H1 (cell line): ENCODE data around the gene VSNL1. TPM values are rescaled to one million over a fixed set of nuclear protein-coding genes. Genes with fewer than 3 reads are reported as not detected.

Experiments used
- CTCF ChIA-PET: fragments of 300-600 bp; sonication (Branson Sonifier 250); formaldehyde crosslinking; loops from one replicate; lab custom pipeline; 2021; ENCODE audit not compliant: partially characterized antibody; lab: Charles Lee
- POLR2A ChIA-PET: fragments of 300-600 bp; sonication (Branson Sonifier 250); formaldehyde crosslinking; loops from one replicate; lab custom pipeline; 2021; ENCODE audit warnings: inconsistent platforms; ENCODE audit not compliant: partially characterized antibody; lab: Charles Lee
- DNase-seq, 2 experiments: peaks; one replicate each; pipeline versions ENCODE4 v3.0.0 to v3.0.0-alpha.2; 2010 to 2022; ENCODE audit warnings: low spot score in 2 of 2, low read depth in 1 of 2, mixed read lengths in 1 of 2
- FAIRE-seq: peaks from 2 replicates; lab custom pipeline; 2011; peaks lifted over from hg19 to GRCh38; lab: Jason Lieb, UNC
- H2AFZ ChIP-seq: 2 replicates; pipeline ENCODE4 v1.8.1; 2012; ENCODE audit warnings: low read length, inconsistent platforms
- H2AK5ac ChIP-seq: 2 replicates; pipeline ENCODE4 v1.6.1; 2013; ENCODE audit warnings: low read depth, low read length
- H2BK120ac ChIP-seq: replicated peaks from 2 replicates; pipeline ENCODE3; 2013; ENCODE audit warnings: low read depth, low read length, inconsistent platforms
- H2BK12ac ChIP-seq: 2 replicates; pipeline ENCODE4 v1.6.1; 2013; ENCODE audit warnings: low read depth, low read length
- H2BK15ac ChIP-seq: 2 replicates; pipeline ENCODE4 v1.6.1; 2013; ENCODE audit warnings: low read length
- H2BK20ac ChIP-seq: 2 replicates; pipeline ENCODE4 v1.6.1; 2013; ENCODE audit warnings: low read length
- H2BK5ac ChIP-seq: 2 replicates; pipeline ENCODE4 v1.6.1; 2013; ENCODE audit warnings: low read depth, low read length
- H3K14ac ChIP-seq: 2 replicates; pipeline ENCODE4 v1.6.1; 2013; ENCODE audit warnings: inconsistent platforms; ENCODE audit not compliant: insufficient read length
- H3K18ac ChIP-seq: 2 replicates; pipeline ENCODE4 v1.6.1; 2013; ENCODE audit warnings: low read length; ENCODE audit errors: extremely low read depth
- H3K23ac ChIP-seq: 2 replicates; pipeline ENCODE4 v1.6.1; 2013; ENCODE audit warnings: inconsistent platforms; ENCODE audit not compliant: insufficient read length
- H3K23me2 ChIP-seq: 2 replicates; pipeline ENCODE4 v1.6.1; 2013; ENCODE audit warnings: low read depth, low read length
- H3K27ac ChIP-seq: 2 replicates; pipeline ENCODE4 v1.6.1; 2011; ENCODE audit warnings: low read depth, low read length, inconsistent platforms
- H3K27me3 ChIP-seq, 4 experiments: replicated peaks in 1 of 4; 1 replicate in 1 of 4; 2 replicates in 3 of 4; pipeline versions ENCODE4 v1.6.1 to v1.8.1; 2011 to 2013; ENCODE audit warnings: low read length in 3 of 4, mild to moderate bottlenecking in 3 of 4, inconsistent platforms in 2 of 4, mixed read lengths in 2 of 4, moderate library complexity in 1 of 4; ENCODE audit not compliant: control insufficient read depth in 3 of 4, insufficient read depth in 3 of 4; ENCODE audit errors: extremely low read depth in 1 of 4
- H3K36me3 ChIP-seq, 4 experiments: 2 replicates each; pipeline versions ENCODE4 v1.6.1 to v1.8.1; 2011 to 2013; ENCODE audit warnings: mild to moderate bottlenecking in 4 of 4, low read length in 3 of 4, moderate library complexity in 2 of 4, control low read depth in 1 of 4, inconsistent platforms in 1 of 4; ENCODE audit not compliant: insufficient read depth in 4 of 4, control insufficient read depth in 2 of 4
- H3K4ac ChIP-seq: replicated peaks from 2 replicates; pipeline ENCODE3; 2013; ENCODE audit warnings: low read length, low read depth, mixed read lengths, inconsistent platforms; ENCODE audit not compliant: insufficient read length
- H3K4me1 ChIP-seq, 4 experiments: replicated peaks in 1 of 4; 1 replicate in 1 of 4; 2 replicates in 3 of 4; pipeline versions ENCODE4 v1.6.1 to v1.8.1; 2011 to 2013; ENCODE audit warnings: low read length in 3 of 4, inconsistent platforms in 2 of 4, mixed read lengths in 1 of 4; ENCODE audit not compliant: insufficient read depth in 4 of 4, control insufficient read depth in 3 of 4
- H3K4me2 ChIP-seq, 2 experiments: 2 replicates each; pipeline versions ENCODE4 v1.6.1 to v1.8.1; 2011 to 2013; ENCODE audit warnings: low read depth in 2 of 2, low read length in 2 of 2, control low read depth in 1 of 2, inconsistent platforms in 1 of 2, mild to moderate bottlenecking in 1 of 2; ENCODE audit not compliant: insufficient read depth in 1 of 2
- H3K4me3 ChIP-seq, 4 experiments: fragments of 200-600, 300-600 bp in 1 of 4; sonication (generic), shearing (Covaris generic), sonication (Bioruptor Twin) in 1 of 4; 2 replicates each; pipeline versions ENCODE4 v1.5.1 to v1.8.1; 2011 to 2016; ENCODE audit warnings: low read length in 4 of 4, low read depth in 3 of 4, control low read depth in 2 of 4, inconsistent platforms in 2 of 4, mild to moderate bottlenecking in 2 of 4, mixed read lengths in 1 of 4, moderate library complexity in 1 of 4; ENCODE audit not compliant: insufficient read depth in 2 of 4; ENCODE audit errors: extremely low read depth in 1 of 4
- H3K56ac ChIP-seq: replicated peaks from 2 replicates; pipeline ENCODE3; 2013; ENCODE audit warnings: low read depth, mild to moderate bottlenecking, mixed read lengths, low read length, inconsistent platforms; ENCODE audit not compliant: insufficient read length
- H3K79me1 ChIP-seq: 2 replicates; pipeline ENCODE4 v1.6.1; 2013; ENCODE audit warnings: low read depth, low read length, control low read depth
- H3K79me2 ChIP-seq, 2 experiments: 2 replicates each; pipeline versions ENCODE4 v1.6.1 to v1.8.1; 2012 to 2013; ENCODE audit warnings: low read length in 2 of 2, mild to moderate bottlenecking in 2 of 2, inconsistent platforms in 1 of 2; ENCODE audit not compliant: insufficient read depth in 2 of 2, control insufficient read depth in 1 of 2
- H3K9ac ChIP-seq, 4 experiments: replicated peaks in 1 of 4; 1 replicate in 1 of 4; 2 replicates in 3 of 4; pipeline versions ENCODE4 v1.6.1 to v1.8.1; 2011 to 2013; ENCODE audit warnings: low read depth in 3 of 4, low read length in 3 of 4, control low read depth in 2 of 4, mild to moderate bottlenecking in 2 of 4, moderate library complexity in 2 of 4, inconsistent platforms in 1 of 4; ENCODE audit errors: extremely low read depth in 1 of 4
- H3K9me3 ChIP-seq, 2 experiments: 2 replicates each; pipeline versions ENCODE4 v1.6.1 to v1.8.1; 2012 to 2013; ENCODE audit warnings: mild to moderate bottlenecking in 2 of 2, moderate library complexity in 2 of 2, control low read depth in 1 of 2, inconsistent platforms in 1 of 2, low read depth in 1 of 2, low read length in 1 of 2, mixed read lengths in 1 of 2; ENCODE audit not compliant: insufficient read depth in 2 of 2
- H4K20me1 ChIP-seq, 2 experiments: replicated peaks in 1 of 2; 2 replicates each; pipeline versions ENCODE3 to v1.8.1; 2011 to 2013; ENCODE audit warnings: inconsistent platforms in 2 of 2, low read length in 2 of 2, mild to moderate bottlenecking in 1 of 2; ENCODE audit not compliant: insufficient read depth in 2 of 2, control insufficient read depth in 1 of 2
- H4K5ac ChIP-seq: 2 replicates; pipeline ENCODE4 v1.6.1; 2013; ENCODE audit warnings: low read length, low read depth, mixed read lengths, inconsistent platforms; ENCODE audit not compliant: insufficient read length
- H4K8ac ChIP-seq: 2 replicates; pipeline ENCODE4 v1.8.0; 2013; ENCODE audit warnings: mild to moderate bottlenecking, moderate library complexity, low read length, inconsistent platforms; ENCODE audit not compliant: insufficient read depth; ENCODE audit errors: extremely low read depth
- H4K91ac ChIP-seq: replicated peaks from 2 replicates; pipeline ENCODE3; 2013; ENCODE audit warnings: low read length, mixed read lengths, inconsistent platforms; ENCODE audit not compliant: insufficient read length
- EP300 ChIP-seq, 2 experiments: IDR thresholded peaks; 1 replicate in 1 of 2; 2 replicates in 1 of 2; pipeline ENCODE4 v1.6.1; 2011 to 2012; ENCODE audit warnings: low read depth in 2 of 2, low read length in 2 of 2, mild to moderate bottlenecking in 2 of 2, borderline replicate concordance in 1 of 2, inconsistent platforms in 1 of 2, moderate library complexity in 1 of 2
- KDM4A ChIP-seq: IDR thresholded peaks from one replicate; pipeline ENCODE4 v1.7.1; 2012; ENCODE audit warnings: low read depth, mild to moderate bottlenecking, moderate library complexity, low read length, inconsistent platforms; ENCODE audit not compliant: severe bottlenecking
- NRF1 ChIP-seq: IDR thresholded peaks from 2 replicates; pipeline ENCODE4 v1.6.1; 2011; ENCODE audit warnings: mild to moderate bottlenecking, low read depth, low read length, improper control_type of control experiment
- POLR2A ChIP-seq, 2 experiments: IDR thresholded peaks; 1 replicate in 1 of 2; 2 replicates in 1 of 2; pipeline ENCODE4 v1.6.1; 2011; ENCODE audit warnings: low read depth in 2 of 2, low read length in 2 of 2, mild to moderate bottlenecking in 2 of 2; ENCODE audit errors: control extremely low read depth in 1 of 2
- RNF2 ChIP-seq: fragments of 200-900, 300-1000 bp; sonication (generic); IDR thresholded peaks from 2 replicates; pipeline ENCODE4 v1.7.1; 2016; ENCODE audit warnings: borderline replicate concordance, low read depth, mild to moderate bottlenecking, antibody characterized with exemption, low read length; ENCODE audit not compliant: poor library complexity, severe bottlenecking; ENCODE audit errors: missing control alignments
- WGBS, 2 experiments: shearing (Covaris generic) in 1 of 2; methylation state at CpG; one replicate each; pipeline versions ENCODE4 v1.1.6 to v1.1.7; 2013 to 2015; ENCODE audit warnings: low lambda C conversion rate in 2 of 2, mixed read lengths in 2 of 2, inconsistent platforms in 1 of 2, low coverage in 1 of 2, missing lambda C conversion rate in 1 of 2; ENCODE audit not compliant: insufficient replicate concordance in 2 of 2, insufficient coverage in 1 of 2, insufficient read length in 1 of 2; ENCODE audit errors: extremely low coverage in 1 of 2, missing lambda C conversion rate in 1 of 2; 5-methylcytosine and 5-hydroxymethylcytosine counted together
- polyA plus RNA-seq, 7 experiments: library from polyadenylated mRNA; depleted of rRNA in 3 of 7; stranded (reverse) in 5 of 7; unstranded in 2 of 7; fragments of >200 nt in 5 of 7; fragments of 200-250 nt in 2 of 7; gene quantifications; 1 replicate in 5 of 7; 2 replicates in 1 of 7; 4 replicates in 1 of 7; pipeline versions ENCODE4 v1.2.1 to v1.2.3, GENCODE V29; 2011 to 2013; ENCODE audit warnings: missing spikeins in 2 of 7, mixed read lengths in 2 of 7
- total RNA-seq: library from RNA; stranded (reverse); fragmentation: NEBNext Ultra II Directional; extraction: Animal tissue kit (Norgen Biotek cat#: 25700); gene quantifications from 2 replicates; pipeline ENCODE4 v1.2.1, GENCODE V29; 2021

VSNL1 gene
- total and polyA plus RNA-seq, 2 of the 8 experiments (the other 6 are each of a cell fraction or from before 2014, with no cell fraction given), result 49.4 to 108 TPM

GRCh38 chr2:17617516-17617915 lies 77.0 kb downstream of the VSNL1 start:
- Histone ChIP-seq H3K9ac (no peak overlapping the region), H4K5ac (no peak overlapping the region), H2BK15ac (no peak overlapping the region), H3K9me3 (no peaks in the 10 kb centered on the region), H2AFZ (no peak overlapping the region), H2AK5ac (no peak overlapping the region), H3K56ac (no peak overlapping the region), H3K79me2 (no peaks in the 10 kb centered on the region), H2BK5ac (no peak overlapping the region), H2BK20ac (no peak overlapping the region), H3K79me1 (no peaks in the 10 kb centered on the region; the same call in 1 of the 2 replicates), H4K8ac (no peak overlapping the region), H3K4ac (no peak overlapping the region), H3K14ac (no peak overlapping the region), H3K23me2 (0 out of 2 replicates have a peak, but pooled peaks cover 2% of the 10 kb centered on the region), H3K18ac (no peak overlapping the region)
- CTCF ChIA-PET, result interaction anchor here (1.0 to 3.7 kb wide), 3 partner anchors 11 to 29 kb away, joined by 3 to 22 read pairs (median 19); no protein-coding TSS in a partner anchor
- POLR2A ChIA-PET, result no interaction called here
- no peak for FAIRE-seq
- WGBS, 2 experiments, result 77% methylated on average over 5 of the region's 5 CpGs; no CpG with 5 or more reads in 1 of the 2 experiments
- DNase-seq, result no peak
- TF ChIP-seq RNF2 (no peak), NRF1 (no peak), KDM4A (no peak), POLR2A (IDR thresholded peaks at IDR 0.05; ENCODE audit: control extremely low read depth in 1 of 2, low read depth in 2 of 2, low read length in 2 of 2) (no peak), EP300 (IDR thresholded peaks at IDR 0.05; ENCODE audit: borderline replicate concordance in 1 of 2, low read depth in 2 of 2, low read length in 2 of 2) (no peak)
- TF ChIP-seq, all 59 proteins: peak for 0
- Histone ChIP-seq H3K4me2 (no peak overlapping the region), H3K36me3 (no peaks in the 10 kb centered on the region; a peak in 1 of 8 replicates), H3K23ac (no peak overlapping the region), H3K27ac (no peak overlapping the region), H3K4me1 (peaks cover 0 to 9% (median 5%) of the 10 kb centered on the region in 4 experiments; a peak in 6 of 7 replicates), H3K4me3 (no peak overlapping the region), H4K20me1 (no peaks in the 10 kb centered on the region), H2BK12ac (no peak overlapping the region), H4K91ac (no peak overlapping the region), H2BK120ac (no peak overlapping the region), H3K27me3 (no peaks in the 10 kb centered on the region)
